Mesodermal cell (in vitro differentiated cells): Measurements from ENCODE around the gene USP17L17. TPM values are rescaled to one million over a fixed set of nuclear protein-coding genes. Genes with fewer than 3 reads are reported as not detected.
"Not testable (repeated sequence)": the region's sequence is repeated elsewhere in the genome, so short reads cannot be mapped to it uniquely, and the experiment has no call there.

ENCODE experiments used
- H3K27ac ChIP-seq: 2 replicates; pipeline ENCODE4 v1.7.0; 2013; ENCODE audit warnings: mild to moderate bottlenecking, low read depth, low read length, moderate library complexity; ENCODE audit not compliant: severe bottlenecking
- H3K36me3 ChIP-seq: 2 replicates; pipeline ENCODE4 v1.7.1; 2013; ENCODE audit warnings: mild to moderate bottlenecking, low read length, moderate library complexity; ENCODE audit not compliant: control insufficient read depth, insufficient read depth
- H3K4me1 ChIP-seq: one replicate; pipeline ENCODE4 v1.7.1; 2013; ENCODE audit warnings: mild to moderate bottlenecking, low read length; ENCODE audit not compliant: insufficient read depth, control insufficient read depth, poor library complexity, severe bottlenecking
- H3K4me3 ChIP-seq: 2 replicates; pipeline ENCODE4 v1.7.0; 2013; ENCODE audit warnings: low read length, control low read depth, mild to moderate bottlenecking; ENCODE audit not compliant: insufficient read depth, poor library complexity, severe bottlenecking; ENCODE audit errors: extremely low read depth
- H3K9me3 ChIP-seq: 2 replicates; pipeline ENCODE4 v1.7.1; 2013; ENCODE audit warnings: mild to moderate bottlenecking, low read length, moderate library complexity; ENCODE audit not compliant: control insufficient read depth
- WGBS, 2 experiments: methylation state at CpG; one replicate each; pipeline ENCODE4 v1.1.5; 2013; ENCODE audit warnings: missing lambda C conversion rate in 2 of 2; ENCODE audit not compliant: insufficient coverage in 2 of 2; 5-methylcytosine and 5-hydroxymethylcytosine counted together
- polyA plus RNA-seq, 2 experiments: library from polyadenylated mRNA; stranded (reverse); fragments of 50-300 nt; gene quantifications; one replicate each; pipeline ENCODE4 v1.2.3, GENCODE V29; 2013

Gene USP17L17
- not detected for polyA plus RNA-seq (2013, experiment 1 of 2)
- polyA plus RNA-seq (2013, experiment 2 of 2): not detected

- H3K4me3 ChIP-seq, H3K4me1 ChIP-seq: not testable (repeated sequence)
- WGBS, 2 experiments: no CpG with 5 or more reads among the region's 14 CpGs
Observed at GRCh38 chr4:9243579-9243978, at the start of gene USP17L17. TSS of gene USP17L17 (plus strand) at chr4:9243879. CDS start at chr4:9243879, 0 bp downstream.

GRCh38 chr4:9210357-9210756 is 33.3 kb upstream of the USP17L17 start, which contains the start of gene USP17L10:
TSS of gene USP17L10 (plus strand) at chr4:9210657. CDS start at chr4:9210657, 0 bp downstream.
- H3K4me1 ChIP-seq, H3K36me3 ChIP-seq, H3K27ac ChIP-seq, H3K4me3 ChIP-seq, H3K9me3 ChIP-seq: not testable (repeated sequence)
- WGBS, 2 experiments: no CpG with 5 or more reads among the region's 13 CpGs

More at GRCh38 chr4:9243579-9243978, at the start of gene USP17L17:
- H3K9me3 ChIP-seq, H3K36me3 ChIP-seq, H3K27ac ChIP-seq: not testable (repeated sequence)

GRCh38 chr4:9214701-9215100 is 29.0 kb upstream of the USP17L17 start:
- H3K36me3 ChIP-seq, H3K4me1 ChIP-seq, H3K9me3 ChIP-seq, H3K4me3 ChIP-seq, H3K27ac ChIP-seq: not testable (repeated sequence)
- 84% methylated on average over 4 of the region's 14 CpGs; no CpG with 5 or more reads in 1 of the 2 experiments for WGBS, 2 experiments

GRCh38 chr4:9215105-9215504 is 28.6 kb upstream of the USP17L17 start, which contains the start of gene USP17L11:
TSS of gene USP17L11 (plus strand) at chr4:9215405. CDS start at chr4:9215405, 0 bp downstream.
- H3K36me3 ChIP-seq, H3K27ac ChIP-seq, H3K4me3 ChIP-seq, H3K4me1 ChIP-seq, H3K9me3 ChIP-seq: not testable (repeated sequence)
- no CpG with 5 or more reads among the region's 14 CpGs for WGBS, 2 experiments

- WGBS, 2 experiments: no CpG with 5 or more reads among the region's 13 CpGs
- H3K9me3 ChIP-seq, H3K4me1 ChIP-seq, H3K27ac ChIP-seq, H3K36me3 ChIP-seq, H3K4me3 ChIP-seq: not testable (repeated sequence)
Observed at GRCh38 chr4:9219852-9220251, 23.8 kb upstream of the USP17L17 start, which contains the start of gene USP17L12. TSS of gene USP17L12 (plus strand) at chr4:9220152. CDS start at chr4:9220152, 0 bp downstream.

GRCh38 chr4:9224596-9224995 is 19.1 kb upstream of the USP17L17 start, which contains the start of gene USP17L13:
TSS of gene USP17L13 (plus strand) at chr4:9224896. CDS start at chr4:9224896, 0 bp downstream.
- H3K27ac ChIP-seq: not testable (repeated sequence)

GRCh38 chr4:9230249-9230648 is 13.4 kb upstream of the USP17L17 start:
- H3K36me3 ChIP-seq, H3K4me3 ChIP-seq, H3K27ac ChIP-seq, H3K4me1 ChIP-seq, H3K9me3 ChIP-seq: not testable (repeated sequence)
- no CpG with 5 or more reads among the region's 8 CpGs for WGBS, 2 experiments

More at GRCh38 chr4:9224596-9224995, 19.1 kb upstream of the USP17L17 start, which contains the start of gene USP17L13:
- H3K9me3 ChIP-seq, H3K36me3 ChIP-seq, H3K4me3 ChIP-seq, H3K4me1 ChIP-seq: not testable (repeated sequence)
- WGBS, 2 experiments: no CpG with 5 or more reads among the region's 14 CpGs

GRCh38 chr4:9234085-9234484 is 9.6 kb upstream of the USP17L17 start, which contains the start of gene USP17L15:
TSS of gene USP17L15 (plus strand) at chr4:9234385. CDS start at chr4:9234385, 0 bp downstream.
- H3K36me3 ChIP-seq, H3K27ac ChIP-seq, H3K9me3 ChIP-seq, H3K4me1 ChIP-seq, H3K4me3 ChIP-seq: not testable (repeated sequence)
- no CpG with 5 or more reads among the region's 15 CpGs for WGBS, 2 experiments

- H3K27ac ChIP-seq, H3K4me3 ChIP-seq, H3K4me1 ChIP-seq, H3K36me3 ChIP-seq, H3K9me3 ChIP-seq: not testable (repeated sequence)
- WGBS, 2 experiments: no CpG with 5 or more reads among the region's 12 CpGs
Observed at GRCh38 chr4:9238461-9238860, 5.2 kb upstream of the USP17L17 start.

- not testable (repeated sequence) for H3K36me3 ChIP-seq, H3K4me3 ChIP-seq, H3K27ac ChIP-seq, H3K4me1 ChIP-seq, H3K9me3 ChIP-seq
- WGBS, 2 experiments: 100% methylated on average over 4 of the region's 26 CpGs; no CpG with 5 or more reads in 1 of the 2 experiments
Observed at GRCh38 chr4:9247953-9248680, 4.4 kb downstream of the USP17L17 start, which contains the start of gene USP17L18. TSS of gene USP17L18 (plus strand) at chr4:9248630. CDS start at chr4:9248630, 0 bp downstream.

GRCh38 chr4:9253078-9253477 is 9.4 kb downstream of the USP17L17 start, which contains the start of gene USP17L19:
TSS of gene USP17L19 (plus strand) at chr4:9253378. CDS start at chr4:9253378, 0 bp downstream.
- no CpG with 5 or more reads among the region's 13 CpGs for WGBS, 2 experiments
- H3K9me3 ChIP-seq, H3K36me3 ChIP-seq, H3K4me3 ChIP-seq, H3K27ac ChIP-seq, H3K4me1 ChIP-seq: not testable (repeated sequence)
